GM06990 (cell line): ENCODE results near the gene MAPKBP1.
"Not testable (repeated sequence)": the region's sequence is repeated elsewhere in the genome, so short reads cannot be mapped to it uniquely, and the experiment has no call there.

Source experiments
- DNase-seq: peaks from one replicate; pipeline ENCODE4 v3.0.0-alpha.2; 2011; ENCODE audit not compliant: insufficient read length; ENCODE audit errors: extremely low read depth
- H3K27me3 ChIP-seq: replicated peaks from 2 replicates; pipeline ENCODE4 v1.6.0; 2011; ENCODE audit warnings: low read length; ENCODE audit not compliant: control insufficient read depth, insufficient read depth
- H3K36me3 ChIP-seq: 2 replicates; pipeline ENCODE4 v1.5.1; 2011; ENCODE audit warnings: low read length; ENCODE audit not compliant: control insufficient read depth, insufficient read depth
- H3K4me3 ChIP-seq: replicated peaks from 2 replicates; pipeline ENCODE4 v1.5.1; 2011; ENCODE audit warnings: low read depth, mild to moderate bottlenecking, control low read depth, low read length
- TF ChIP-seq, protein P1 (sequence below): IDR thresholded peaks from 2 replicates; pipeline ENCODE4 v1.5.1; 2011; ENCODE audit warnings: low read length, control low read depth, mild to moderate bottlenecking, inconsistent platforms; ENCODE audit not compliant: insufficient read depth, poor library complexity, severe bottlenecking

Gene MAPKBP1

DNA sequence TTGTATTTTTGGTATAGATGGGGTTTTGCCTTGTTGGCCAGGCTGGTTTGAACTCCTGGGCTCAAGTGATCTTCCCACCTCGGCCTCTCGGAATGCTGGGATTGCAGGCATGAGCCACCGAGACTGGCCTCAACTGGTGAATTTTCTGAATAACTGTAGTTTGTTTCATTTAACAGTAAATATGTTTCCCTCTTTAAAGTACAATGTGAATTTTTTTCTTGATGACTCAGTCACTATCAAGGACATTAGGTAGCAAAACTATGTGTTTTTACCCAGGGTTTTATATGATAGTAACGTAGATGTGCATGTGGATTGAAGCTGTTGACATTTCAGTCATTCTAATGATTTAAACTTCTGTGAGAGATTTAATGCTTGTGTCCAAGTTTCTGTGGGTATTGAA, 40.2 kb upstream of the MAPKBP1 start:
- Histone ChIP-seq H3K27me3 (no peaks in the 10 kb centered on the region), H3K4me3 (no peak overlapping the region), H3K36me3 (peaks cover 9% of the 10 kb centered on the region)
- TF ChIP-seq, protein P1, sequence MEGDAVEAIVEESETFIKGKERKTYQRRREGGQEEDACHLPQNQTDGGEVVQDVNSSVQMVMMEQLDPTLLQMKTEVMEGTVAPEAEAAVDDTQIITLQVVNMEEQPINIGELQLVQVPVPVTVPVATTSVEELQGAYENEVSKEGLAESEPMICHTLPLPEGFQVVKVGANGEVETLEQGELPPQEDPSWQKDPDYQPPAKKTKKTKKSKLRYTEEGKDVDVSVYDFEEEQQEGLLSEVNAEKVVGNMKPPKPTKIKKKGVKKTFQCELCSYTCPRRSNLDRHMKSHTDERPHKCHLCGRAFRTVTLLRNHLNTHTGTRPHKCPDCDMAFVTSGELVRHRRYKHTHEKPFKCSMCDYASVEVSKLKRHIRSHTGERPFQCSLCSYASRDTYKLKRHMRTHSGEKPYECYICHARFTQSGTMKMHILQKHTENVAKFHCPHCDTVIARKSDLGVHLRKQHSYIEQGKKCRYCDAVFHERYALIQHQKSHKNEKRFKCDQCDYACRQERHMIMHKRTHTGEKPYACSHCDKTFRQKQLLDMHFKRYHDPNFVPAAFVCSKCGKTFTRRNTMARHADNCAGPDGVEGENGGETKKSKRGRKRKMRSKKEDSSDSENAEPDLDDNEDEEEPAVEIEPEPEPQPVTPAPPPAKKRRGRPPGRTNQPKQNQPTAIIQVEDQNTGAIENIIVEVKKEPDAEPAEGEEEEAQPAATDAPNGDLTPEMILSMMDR = no peak
- DNase-seq = no peak

DNA sequence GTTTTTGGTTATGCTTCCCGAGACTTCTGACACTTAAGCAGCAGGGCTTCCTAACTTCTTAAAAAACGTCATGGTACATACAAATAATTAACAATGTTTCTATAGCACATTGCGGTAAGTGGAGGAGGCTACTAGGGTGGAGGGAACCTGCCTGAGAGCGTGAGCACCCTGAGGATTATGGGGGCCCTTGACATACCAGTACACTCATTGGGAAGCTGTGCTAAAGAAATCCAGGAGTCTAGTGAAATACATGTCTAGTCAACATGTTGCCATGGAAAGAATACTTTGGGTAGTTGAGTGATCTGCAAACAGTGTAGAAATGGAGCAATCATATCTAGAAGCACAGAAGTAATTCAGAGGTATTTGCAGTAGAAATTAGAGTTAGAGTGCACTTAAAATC, 39.2 kb upstream of the MAPKBP1 start:
- TF ChIP-seq, protein P1 = no peak
- no peak for DNase-seq
- Histone ChIP-seq H3K4me3 (no peak overlapping the region), H3K36me3 (peaks cover 12% of the 10 kb centered on the region), H3K27me3 (no peaks in the 10 kb centered on the region)

DNA sequence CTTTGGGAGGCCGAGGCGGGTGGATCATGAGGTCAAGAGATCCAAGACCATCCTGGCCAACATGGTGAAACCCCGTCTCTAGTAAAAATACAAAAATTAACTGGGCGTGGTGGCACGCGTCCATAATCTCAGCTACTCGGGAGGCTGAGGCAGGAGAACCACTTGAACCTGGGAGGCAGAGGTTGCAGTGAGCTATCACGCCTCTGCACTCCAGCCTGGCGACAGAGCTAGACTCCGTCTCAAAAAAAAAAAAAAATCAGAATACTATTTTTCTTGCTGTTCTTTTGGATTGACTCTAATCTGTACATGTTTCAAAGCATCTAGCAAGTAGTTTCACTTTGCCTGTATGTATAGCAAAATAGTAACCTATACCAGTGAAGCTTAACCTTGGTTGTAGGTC, 38.8 kb upstream of the MAPKBP1 start:
- not testable (repeated sequence) for DNase-seq, H3K27me3 ChIP-seq, H3K4me3 ChIP-seq
- H3K36me3 ChIP-seq = peaks cover 11% of the 10 kb centered on the region

DNA sequence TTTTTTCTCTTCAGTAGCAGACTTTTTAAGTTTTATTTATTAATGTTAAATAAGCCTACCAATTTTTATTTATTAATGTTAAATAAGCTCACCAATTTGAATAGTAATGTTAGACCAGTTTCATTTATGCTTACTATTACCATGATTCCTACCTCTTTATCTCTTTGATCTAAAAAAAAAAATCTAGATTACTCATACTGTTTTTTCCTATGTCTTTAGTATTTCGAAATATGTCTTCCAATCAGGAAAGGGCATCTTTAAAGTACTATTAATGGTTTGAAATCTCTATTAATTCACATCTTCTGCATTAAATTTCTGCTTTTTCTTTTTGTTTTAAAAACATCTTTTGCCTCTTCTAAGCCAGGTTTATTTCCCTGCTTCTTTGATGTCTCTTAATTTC, 27.5 kb upstream of the MAPKBP1 start:
- TF ChIP-seq, protein P1 = no peak
- H3K27me3 ChIP-seq = no peaks in the 10 kb centered on the region
- peaks cover 10% of the 10 kb centered on the region for H3K36me3 ChIP-seq
- no peak for DNase-seq
- no peak overlapping the region for H3K4me3 ChIP-seq

DNA sequence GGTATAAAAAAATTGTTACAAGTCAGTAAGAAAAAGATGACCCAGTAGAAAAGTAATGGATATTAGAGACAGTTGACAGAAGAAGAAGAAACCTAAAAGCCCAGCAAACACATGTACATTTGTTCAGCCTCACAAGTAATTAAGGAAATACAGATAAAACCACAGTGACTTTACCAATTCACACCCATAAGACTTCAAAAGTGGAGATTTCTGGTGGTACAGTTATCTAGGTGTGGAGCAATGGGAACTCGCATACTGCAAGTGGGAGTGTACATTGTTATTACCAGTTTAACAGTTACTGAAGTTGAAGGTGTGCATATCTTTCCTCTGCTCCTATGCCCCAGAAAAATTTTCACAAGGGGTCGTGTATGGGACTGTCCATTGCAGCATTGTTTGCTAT, 18.1 kb upstream of the MAPKBP1 start:
- no peaks in the 10 kb centered on the region; the same call in none of the 2 replicates for H3K36me3 ChIP-seq
- no peak for DNase-seq
- TF ChIP-seq, protein P1 = no peak

DNA sequence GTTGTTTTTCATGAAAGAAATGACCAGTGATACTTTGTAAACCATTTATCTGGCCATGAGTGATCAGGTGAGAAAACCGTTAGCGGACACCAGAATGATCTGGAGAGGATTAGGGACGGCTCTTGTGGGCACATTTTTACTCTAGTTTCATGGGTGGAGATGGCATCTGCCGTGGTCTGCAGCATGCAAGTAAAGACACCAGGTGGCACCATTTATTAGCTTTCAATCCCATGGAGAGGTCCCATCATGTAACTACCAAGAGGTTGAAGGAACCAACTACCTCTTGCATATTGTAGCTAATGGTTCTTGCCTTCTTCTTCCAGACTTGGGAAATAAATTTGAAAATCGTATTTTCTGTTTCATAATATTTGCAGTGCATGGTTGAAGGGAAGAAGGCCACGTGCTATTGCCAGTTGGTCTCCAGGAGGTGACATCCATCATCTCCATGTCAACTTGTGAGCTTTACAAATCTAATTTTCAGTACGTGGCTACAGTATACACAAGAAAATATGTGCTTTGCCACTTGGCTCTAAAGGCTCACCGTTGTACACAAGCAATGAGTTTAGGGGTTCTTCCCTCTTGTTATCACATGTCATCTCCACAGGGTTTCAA, 1.5 kb upstream of the MAPKBP1 start:
- Histone ChIP-seq H3K4me3 (no peak overlapping the region), H3K27me3 (no peaks in the 10 kb centered on the region), H3K36me3 (no peaks in the 10 kb centered on the region; the same call in 1 of the 2 replicates)
- TF ChIP-seq, protein P1 = peak; percentile 57
- DNase-seq = peak; percentile 28

More for the DNA sequence above, 18.1 kb upstream of the MAPKBP1 start:
- Histone ChIP-seq H3K4me3 (no peak overlapping the region), H3K27me3 (no peaks in the 10 kb centered on the region)
